ENCODE measurements around the gene TTLL1.
"Not testable (repeated sequence)": the region's sequence is repeated elsewhere in the genome, so short reads cannot be mapped to it uniquely, and the experiment has no call there.

TTLL1 gene

DNA sequence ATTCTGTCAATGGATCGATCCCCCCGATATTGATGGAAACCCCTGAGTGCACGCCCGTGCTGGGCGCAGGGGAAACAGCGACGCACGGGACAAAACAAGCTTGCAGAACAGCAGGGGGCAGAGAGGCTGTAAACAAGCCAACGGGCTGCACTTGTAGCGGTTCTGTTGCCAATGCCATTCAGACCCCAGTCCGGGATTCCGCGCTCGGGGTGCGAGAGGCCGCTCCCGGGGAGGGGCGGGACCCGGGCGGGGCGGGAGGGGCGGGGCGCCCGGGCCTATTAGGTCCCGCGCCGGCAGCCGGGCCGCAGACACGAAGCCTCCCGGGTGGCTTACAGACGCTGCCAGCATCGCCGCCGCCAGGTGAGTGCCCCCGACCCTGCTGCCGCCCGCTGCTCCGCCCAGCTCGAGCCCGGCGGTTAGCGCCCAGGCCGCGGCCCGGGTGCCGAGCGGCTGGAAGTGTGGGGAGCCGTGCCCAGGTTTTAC, 21.3 kb upstream of the TTLL1 start, which contains the start of gene BIK:
BIK (plus strand) TSS at position 307 of the 483 bp plus-strand sequence. CDS start 13,273 bp downstream, outside the sequence.
- peak; percentile 41 for DNase-seq (ENCODE audit: low spot score)

DNA sequence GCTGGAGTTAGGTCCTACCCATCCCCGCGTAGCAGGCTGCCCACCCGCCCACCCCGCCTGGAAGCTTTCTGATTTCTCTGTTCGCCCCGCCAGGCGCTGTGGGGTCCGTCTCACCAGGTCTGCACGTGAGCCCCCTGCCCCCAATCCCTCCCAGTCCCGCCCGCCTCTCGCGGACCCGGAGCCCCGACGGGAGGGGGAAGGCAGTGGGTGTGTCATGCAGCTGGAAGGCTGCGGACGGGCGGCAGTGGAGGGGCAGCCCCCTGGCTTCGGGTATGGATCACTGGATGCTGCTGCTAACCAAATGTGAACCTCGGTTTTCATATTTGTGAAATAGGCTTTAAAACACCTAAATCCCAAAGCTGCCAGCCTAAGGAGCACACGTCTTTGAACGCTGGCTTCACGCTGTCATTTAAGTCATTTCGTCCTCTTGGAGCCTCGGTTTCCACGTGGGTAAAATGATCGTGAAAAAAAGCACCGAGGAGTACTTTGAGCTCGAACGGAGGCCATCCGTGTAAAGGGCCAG, 20.8 kb upstream of the TTLL1 start:
- no peak for DNase-seq (ENCODE audit: low spot score)

- DNase-seq (ENCODE audit: low spot score): no peak
Observed at GRCh38 chr22:43109511-43109910, 20.3 kb upstream of the TTLL1 start.

DNA sequence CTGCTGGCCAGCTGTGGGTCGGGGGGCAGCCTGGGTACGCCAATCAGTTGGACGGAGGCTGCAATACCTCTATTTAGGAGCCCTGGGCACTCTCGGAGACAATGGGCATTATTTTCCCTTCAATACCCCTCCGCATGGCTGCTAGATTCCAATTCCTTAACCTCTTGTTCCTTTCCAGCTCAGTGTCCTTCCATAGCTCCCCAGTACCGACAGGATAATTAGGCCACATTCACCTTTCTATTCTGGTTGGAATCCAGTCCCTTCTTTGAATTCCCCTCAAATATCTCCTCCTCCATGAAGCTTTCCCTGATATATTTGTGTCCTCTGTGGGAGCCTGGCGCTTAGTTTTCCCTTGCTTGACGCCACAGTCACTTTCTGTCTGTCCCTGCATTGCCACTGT, 17.1 kb upstream of the TTLL1 start:
- no peak for DNase-seq (ENCODE audit: low spot score)

DNA sequence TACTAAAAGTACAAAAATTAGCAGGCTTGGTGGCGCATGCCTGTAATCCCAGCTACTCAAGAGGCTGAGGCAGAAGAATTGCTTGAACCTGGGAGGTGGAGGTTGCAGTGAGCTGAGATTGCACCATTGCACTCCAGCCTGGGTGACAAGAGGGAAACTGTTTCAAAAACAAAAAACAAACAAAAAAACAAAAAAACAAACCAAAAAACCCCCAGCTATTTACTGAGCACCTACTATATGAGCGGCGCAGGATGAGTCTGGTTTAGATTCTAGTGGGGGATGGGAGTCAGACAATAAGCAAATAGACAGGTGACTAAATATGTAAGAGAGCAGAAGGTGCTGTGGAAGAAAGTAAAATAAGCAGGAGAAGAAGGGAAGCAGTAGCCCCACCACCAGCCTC, 15.8 kb upstream of the TTLL1 start:
- not testable (repeated sequence) for DNase-seq (ENCODE audit: low spot score)

GRCh38 chr22:43104056-43104625, 14.9 kb upstream of the TTLL1 start:
- DNase-seq (ENCODE audit: low spot score): not testable (repeated sequence)

DNA sequence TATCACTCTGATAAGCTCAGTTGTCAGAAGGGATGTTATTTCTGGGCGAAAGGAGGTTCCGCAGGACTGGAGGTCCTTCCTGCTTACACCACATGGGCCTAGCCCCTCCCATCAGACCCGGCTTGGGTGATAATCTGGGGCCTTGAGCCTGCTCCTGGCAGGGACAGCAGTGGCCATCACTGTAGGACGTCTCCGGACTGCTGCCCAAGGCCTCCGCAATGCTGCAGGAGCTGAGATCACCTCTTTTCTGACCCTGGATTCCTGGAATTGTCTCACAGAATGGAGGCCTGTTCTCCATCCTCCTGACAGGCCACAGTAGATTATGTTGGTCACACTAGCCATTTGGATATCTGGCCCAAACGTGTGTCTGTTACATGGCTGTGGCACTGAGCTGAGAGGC, 12.1 kb upstream of the TTLL1 start:
- no peak for DNase-seq (ENCODE audit: low spot score)

- DNase-seq (ENCODE audit: low spot score): no peak
Observed at GRCh38 chr22:43100225-43100624, 11.0 kb upstream of the TTLL1 start.

- no peak for DNase-seq (ENCODE audit: low spot score)
Observed at GRCh38 chr22:43099095-43099494, 9.9 kb upstream of the TTLL1 start.

- DNase-seq (ENCODE audit: low spot score): no peak
Observed at GRCh38 chr22:43098356-43098755, 9.2 kb upstream of the TTLL1 start.

GRCh38 chr22:43096420-43096819, 7.2 kb upstream of the TTLL1 start:
- DNase-seq (ENCODE audit: low spot score): no peak

GRCh38 chr22:43094551-43094950, 5.4 kb upstream of the TTLL1 start:
- no peak for DNase-seq (ENCODE audit: low spot score)

- peak; percentile 55 for DNase-seq (ENCODE audit: low spot score)
Observed at GRCh38 chr22:43094085-43094484, 4.9 kb upstream of the TTLL1 start.

DNA sequence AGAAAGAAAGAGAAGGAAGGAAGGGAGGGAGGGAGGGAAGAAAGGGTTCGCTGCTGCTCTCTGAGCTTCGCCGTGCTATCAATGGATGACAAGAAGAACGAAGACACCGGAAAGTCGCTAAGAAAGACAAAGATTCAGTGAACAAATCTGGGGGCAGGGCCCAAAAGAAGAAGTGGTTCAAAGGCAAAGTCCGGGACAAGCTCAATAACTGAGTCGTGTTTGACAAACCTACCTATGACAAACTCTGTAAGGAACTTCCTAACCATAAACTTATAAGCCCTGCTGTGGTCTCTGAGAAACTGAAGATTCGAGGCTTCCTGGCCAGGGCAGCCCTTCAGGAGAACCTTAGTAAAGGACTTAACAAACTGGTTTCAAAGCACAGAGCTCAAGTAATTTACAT, 2.9 kb upstream of the TTLL1 start:
- DNase-seq (ENCODE audit: low spot score): no peak

DNA sequence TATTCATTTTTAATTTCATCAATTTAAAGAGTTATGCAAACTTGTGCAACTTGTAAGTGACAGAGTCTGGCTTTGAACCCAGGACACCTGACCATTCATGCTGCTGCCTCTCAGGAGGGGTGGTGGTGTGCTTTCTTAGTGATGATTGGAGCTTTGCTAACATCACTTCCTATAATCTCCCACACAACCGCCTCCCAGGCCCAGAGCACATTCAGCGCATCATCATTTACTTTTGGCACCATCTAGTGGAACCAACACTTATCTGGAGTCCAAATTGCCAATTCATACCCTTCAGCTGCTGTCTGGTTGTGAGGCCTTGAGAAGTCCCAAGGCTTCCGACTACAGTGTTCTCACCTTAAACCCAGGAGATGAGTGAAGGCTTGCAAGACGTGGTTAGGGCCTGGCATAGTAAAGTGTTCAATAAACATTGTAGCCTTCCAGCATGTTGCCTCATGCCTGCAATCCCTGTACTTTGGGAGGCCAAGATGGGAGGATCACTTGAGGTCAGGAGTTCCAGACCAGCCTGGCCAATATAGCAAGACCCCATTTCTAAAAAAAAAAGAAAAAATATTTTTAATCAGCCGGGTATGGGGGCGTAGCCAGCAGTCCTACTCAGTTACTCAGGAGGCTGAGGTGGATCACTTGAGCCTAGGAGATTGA, 1.1 kb upstream of the TTLL1 start:
- peak; percentile 94 for DNase-seq (ENCODE audit: low spot score)

- no peak for DNase-seq (ENCODE audit: low spot score)
Observed at GRCh38 chr22:43088627-43088983, 586 bp downstream of the TTLL1 start.

GRCh38 chr22:43085658-43086606, 3.3 kb downstream of the TTLL1 start:
- no peak for DNase-seq (ENCODE audit: low spot score)

DNA sequence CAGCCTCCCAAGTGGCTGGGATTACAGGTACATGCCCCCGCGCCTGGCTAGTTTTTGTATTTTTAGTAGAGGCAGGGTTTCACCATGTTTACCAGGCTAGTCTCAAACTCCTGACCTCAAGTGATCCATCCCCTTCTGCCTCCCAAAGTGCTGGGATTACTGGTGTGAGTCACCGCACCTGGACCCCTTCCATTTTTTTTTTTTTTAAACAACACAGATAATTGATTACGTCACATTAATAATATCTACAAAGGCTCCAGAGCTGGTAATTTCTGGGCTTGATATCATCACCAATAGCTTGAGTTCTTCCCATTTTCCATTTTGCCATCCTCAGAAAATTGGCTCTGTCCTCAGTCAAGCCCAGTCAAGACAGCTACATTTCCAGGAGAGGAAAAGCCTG, 7.2 kb downstream of the TTLL1 start:
- no peak for DNase-seq (ENCODE audit: low spot score)

DNA sequence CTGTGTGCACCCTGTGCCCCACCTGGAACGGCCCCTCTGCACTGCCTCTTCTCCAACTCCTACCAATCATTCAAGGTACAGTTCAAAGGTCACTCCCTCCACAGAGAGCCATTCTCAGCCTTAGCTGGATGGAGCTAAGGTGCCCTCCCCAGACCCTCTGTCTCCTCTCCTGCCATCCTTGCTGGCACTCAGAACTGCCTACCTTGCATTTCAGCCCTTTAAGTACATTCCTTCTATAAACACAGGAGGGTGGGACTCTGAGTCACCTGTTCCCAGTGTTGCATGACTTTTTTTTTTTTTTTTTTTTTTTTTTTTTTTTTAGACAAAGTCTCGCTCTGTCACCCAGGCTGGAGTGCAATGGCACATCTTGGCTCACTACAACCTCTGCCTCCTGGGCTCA, 8.6 kb downstream of the TTLL1 start:
- DNase-seq (ENCODE audit: low spot score): no peak

- no peak for DNase-seq (ENCODE audit: low spot score)
Observed at GRCh38 chr22:43079742-43080141, 9.4 kb downstream of the TTLL1 start.

GRCh38 chr22:43078522-43078921, 10.7 kb downstream of the TTLL1 start:
- DNase-seq (ENCODE audit: low spot score): no peak

- no peak for DNase-seq (ENCODE audit: low spot score)
Observed at GRCh38 chr22:43077121-43077877, 11.9 kb downstream of the TTLL1 start.
